Gastrocnemius medialis (tissue), 4 donors: ENCODE results near the gene COL4A3. TPM values are rescaled to one million over a fixed set of nuclear protein-coding genes. Genes with fewer than 3 reads are reported as not detected.

Source experiments
- ATAC-seq, 2 donors: fragments of 150-250 bp; one replicate each; pipeline ENCODE4 v1.9.1; 2016
- DNase-seq, 2 donors: peaks; one replicate each; pipeline ENCODE4 v3.0.0-alpha.2; 2019
- H3K27ac ChIP-seq, 4 donors: fragments of 200-600 bp; sonication (generic); 1 replicate in 1 of 4; 2 replicates in 3 of 4; pipeline ENCODE4 v1.5.1; 2016 to 2018; ENCODE audit warnings: mild to moderate bottlenecking in 2 of 4, moderate library complexity in 1 of 4
- H3K27me3 ChIP-seq, 3 donors: fragments of 200-600 bp; sonication (generic) in 2 of 3; 1 replicate in 1 of 3; 2 replicates in 2 of 3; pipeline versions ENCODE4 v1.5.1 to v1.6.0; 2016 to 2019; ENCODE audit warnings: mild to moderate bottlenecking in 1 of 3, moderate library complexity in 1 of 3
- H3K36me3 ChIP-seq, 2 donors: fragments of 200-600 bp; sonication (generic) in 1 of 2; one replicate each; pipeline ENCODE4 v1.5.1; 2017 to 2018
- H3K4me1 ChIP-seq, 2 donors: fragments of 200-600 bp; sonication (generic) in 1 of 2; one replicate each; pipeline ENCODE4 v1.5.1; 2016 to 2017; ENCODE audit warnings: mild to moderate bottlenecking in 2 of 2
- H3K4me3 ChIP-seq, 4 donors: fragments of 200-600 bp; sonication (generic) in 3 of 4; 1 replicate in 1 of 4; 2 replicates in 3 of 4; pipeline ENCODE4 v1.5.1; 2016 to 2019; ENCODE audit warnings: mild to moderate bottlenecking in 2 of 4
- H3K9me3 ChIP-seq, 3 donors: fragments of 200-600 bp; sonication (generic) in 2 of 3; 1 replicate in 1 of 3; 2 replicates in 2 of 3; pipeline ENCODE4 v1.5.1; 2016 to 2019
- CTCF ChIP-seq, 5 experiments: fragments of 450-650 bp in 3 of 5; fragments of 200-600 bp in 2 of 5; sonication (generic) in 2 of 5; IDR thresholded peaks in 4 of 5; conservative IDR thresholded peaks in 1 of 5; 1 replicate in 4 of 5; 2 replicates in 1 of 5; pipeline ENCODE4 v1.5.1; 2016 to 2019; ENCODE audit warnings: antibody characterized with exemption in 5 of 5, mild to moderate bottlenecking in 3 of 5, moderate library complexity in 3 of 5
- POLR2A ChIP-seq, 2 donors: fragments of 450-650 bp; IDR thresholded peaks; one replicate each; pipeline ENCODE4 v1.6.1; 2017; ENCODE audit warnings: antibody characterized with exemption in 2 of 2, mild to moderate bottlenecking in 2 of 2, moderate library complexity in 2 of 2
- in situ Hi-C, 4 donors: fragments of 200-750 bp; cut with MboI; loops; one replicate each; pipeline versions ENCODE4 v1.15.0 to v1.8.0; 2017; ENCODE audit warnings: low sequenced_read_pairs in 4 of 4
- intact Hi-C: fragments of 100-400 bp; cut with DNase I; formaldehyde crosslinking; loops from one replicate; pipeline ENCODE4 v1.15.1; 2023; ENCODE audit warnings: low total_unique reads
- total RNA-seq, 4 donors: library from RNA; depleted of rRNA; stranded (reverse); fragments of >200 nt; gene quantifications; one replicate each; pipeline versions ENCODE4 v1.1.0 to v1.2.3, GENCODE V29; 2016

The COL4A3 gene
- total RNA-seq, 4 donors from 2014 or later: 1.9 to 66.8 (median 3.8) TPM

GRCh38 chr2:227241005-227241404, 76.6 kb downstream of the COL4A3 start:
- Histone ChIP-seq H3K27ac (no peak overlapping the region), H3K9me3 (no peaks in the 10 kb centered on the region), H3K36me3 (peaks cover 0 to 18% of the 10 kb centered on the region in 2 donors), H3K27me3 (no peaks in the 10 kb centered on the region), H3K4me3 (no peak overlapping the region), H3K4me1 (no peaks in the 10 kb centered on the region)
- intact Hi-C loops (no loop called here), in situ Hi-C loops (loop anchor here (5.0 kb wide), 1 partner anchor 114 kb away; no protein-coding TSS in a partner anchor)
- DNase-seq (no peak), ATAC-seq (no peak)
- TF ChIP-seq POLR2A (IDR thresholded peaks at IDR 0.05): no peak
- TF ChIP-seq CTCF (IDR thresholded peaks at IDR 0.05 in 4 of 5, conservative IDR thresholded peaks at IDR 0.05 in 1 of 5): no peak

GRCh38 chr2:227248876-227249275, 84.5 kb downstream of the COL4A3 start:
- ATAC-seq: no peak
- DNase-seq: no peak
- intact Hi-C loops (no loop called here), in situ Hi-C loops (no loop called here)
- Histone ChIP-seq H3K36me3 (peaks cover 0 to 53% of the 10 kb centered on the region in 2 donors), H3K27me3 (no peaks in the 10 kb centered on the region), H3K4me1 (no peaks in the 10 kb centered on the region), H3K27ac (no peak overlapping the region), H3K9me3 (no peaks in the 10 kb centered on the region), H3K4me3 (no peak overlapping the region)
- TF ChIP-seq CTCF (IDR thresholded peaks at IDR 0.05 in 4 of 5, conservative IDR thresholded peaks at IDR 0.05 in 1 of 5) (no peak), POLR2A (IDR thresholded peaks at IDR 0.05) (no peak)

- intact Hi-C loops (no loop called here), in situ Hi-C loops (no loop called here)
- peaks cover 0 to 61% of the 10 kb centered on the region in 2 donors for H3K36me3 ChIP-seq
- DNase-seq (no peak), ATAC-seq (no peak)
- TF ChIP-seq CTCF (IDR thresholded peaks at IDR 0.05 in 4 of 5, conservative IDR thresholded peaks at IDR 0.05 in 1 of 5) (no peak), POLR2A (IDR thresholded peaks at IDR 0.05) (no peak)
- H3K9me3 ChIP-seq: no peaks in the 10 kb centered on the region
- H3K27ac ChIP-seq: no peak overlapping the region
- no peaks in the 10 kb centered on the region for H3K27me3 ChIP-seq
- H3K4me3 ChIP-seq: no peak overlapping the region
- no peaks in the 10 kb centered on the region for H3K4me1 ChIP-seq
Measured at GRCh38 chr2:227252831-227253230, 88.4 kb downstream of the COL4A3 start.

- no peak for TF ChIP-seq POLR2A (IDR thresholded peaks at IDR 0.05)
- TF ChIP-seq CTCF (IDR thresholded peaks at IDR 0.05 in 4 of 5, conservative IDR thresholded peaks at IDR 0.05 in 1 of 5): no peak
- Histone ChIP-seq H3K4me1 (no peaks in the 10 kb centered on the region), H3K27ac (no peak overlapping the region), H3K4me3 (no peak overlapping the region), H3K36me3 (peaks cover 0 to 60% of the 10 kb centered on the region in 2 donors), H3K9me3 (no peaks in the 10 kb centered on the region), H3K27me3 (no peaks in the 10 kb centered on the region)
- no peak for ATAC-seq
- intact Hi-C loops (no loop called here), in situ Hi-C loops (no loop called here)
- no peak for DNase-seq
Measured at GRCh38 chr2:227256605-227257004, 92.2 kb downstream of the COL4A3 start.

- Histone ChIP-seq H3K36me3 (peaks cover 0 to 59% of the 10 kb centered on the region in 2 donors), H3K9me3 (no peaks in the 10 kb centered on the region), H3K27ac (no peak overlapping the region), H3K4me1 (no peaks in the 10 kb centered on the region), H3K27me3 (no peaks in the 10 kb centered on the region), H3K4me3 (no peak overlapping the region)
- TF ChIP-seq POLR2A (IDR thresholded peaks at IDR 0.05): no peak
- TF ChIP-seq CTCF (IDR thresholded peaks at IDR 0.05 in 4 of 5, conservative IDR thresholded peaks at IDR 0.05 in 1 of 5): no peak
- DNase-seq (no peak), ATAC-seq (no peak)
- intact Hi-C loops: no loop called here
- in situ Hi-C loops: no loop called here
Measured at GRCh38 chr2:227257820-227258219, 93.4 kb downstream of the COL4A3 start.
